GM06990 (cell line): ENCODE results near the gene RARA.
A peak's percentile ranks its signal among the peaks of the same experiment; 100 is the strongest.

Source experiments
- DNase-seq: peaks from one replicate; pipeline ENCODE4 v3.0.0-alpha.2; 2011; ENCODE audit not compliant: insufficient read length; ENCODE audit errors: extremely low read depth
- H3K27me3 ChIP-seq: replicated peaks from 2 replicates; pipeline ENCODE4 v1.6.0; 2011; ENCODE audit warnings: low read length; ENCODE audit not compliant: control insufficient read depth, insufficient read depth
- H3K36me3 ChIP-seq: 2 replicates; pipeline ENCODE4 v1.5.1; 2011; ENCODE audit warnings: low read length; ENCODE audit not compliant: control insufficient read depth, insufficient read depth
- H3K4me3 ChIP-seq: replicated peaks from 2 replicates; pipeline ENCODE4 v1.5.1; 2011; ENCODE audit warnings: low read depth, mild to moderate bottlenecking, control low read depth, low read length
- CTCF ChIP-seq: IDR thresholded peaks from 2 replicates; pipeline ENCODE4 v1.5.1; 2011; ENCODE audit warnings: low read length, control low read depth, mild to moderate bottlenecking, inconsistent platforms; ENCODE audit not compliant: insufficient read depth, poor library complexity, severe bottlenecking

RARA gene

GRCh38 chr17:40319651-40320540 is 10.9 kb downstream of the RARA start:
- H3K36me3 ChIP-seq = no peaks in the 10 kb centered on the region
- no peak for DNase-seq
- H3K27me3 ChIP-seq = no peaks in the 10 kb centered on the region
- TF ChIP-seq CTCF = no peak
- H3K4me3 ChIP-seq = peak overlapping the region; percentile 86

GRCh38 chr17:40320756-40321523 is 12.0 kb downstream of the RARA start:
- Histone ChIP-seq H3K4me3 (peak overlapping the region; percentile 86), H3K27me3 (no peaks in the 10 kb centered on the region), H3K36me3 (no peaks in the 10 kb centered on the region)
- DNase-seq = no peak
- no peak for TF ChIP-seq CTCF

GRCh38 chr17:40321524-40321929 is 12.5 kb downstream of the RARA start:
- Histone ChIP-seq H3K36me3 (no peaks in the 10 kb centered on the region), H3K27me3 (no peaks in the 10 kb centered on the region), H3K4me3 (peak overlapping the region; percentile 86)
- TF ChIP-seq CTCF = no peak
- DNase-seq = no peak

- no peak for DNase-seq
- H3K27me3 ChIP-seq = no peaks in the 10 kb centered on the region
- H3K36me3 ChIP-seq = no peaks in the 10 kb centered on the region
- TF ChIP-seq CTCF = no peak
- peak overlapping the region; percentile 86 for H3K4me3 ChIP-seq
Observed at GRCh38 chr17:40321961-40322357, 13.0 kb downstream of the RARA start.

GRCh38 chr17:40322358-40323315 is 13.7 kb downstream of the RARA start:
- no peak for TF ChIP-seq CTCF
- Histone ChIP-seq H3K4me3 (peak overlapping the region; percentile 86), H3K36me3 (no peaks in the 10 kb centered on the region), H3K27me3 (no peaks in the 10 kb centered on the region)
- peak; percentile 94 for DNase-seq
